Activated CD4-positive, CD25-positive, alpha-beta regulatory T cell treated with anti-CD3 and anti-CD28 coated beads, Interleukin-2, amount 50 U/mL, for 16 hours (primary cell): ENCODE data around the gene SDK2.

Experiments used
- DNase-seq: peaks from one replicate; pipeline ENCODE4 v3.0.0-alpha.2; 2020; ENCODE audit warnings: low read depth, low spot score

Gene SDK2

GRCh38 chr17:73364155-73364522 lies 280.1 kb downstream of the SDK2 start:
- DNase-seq: no peak

DNA sequence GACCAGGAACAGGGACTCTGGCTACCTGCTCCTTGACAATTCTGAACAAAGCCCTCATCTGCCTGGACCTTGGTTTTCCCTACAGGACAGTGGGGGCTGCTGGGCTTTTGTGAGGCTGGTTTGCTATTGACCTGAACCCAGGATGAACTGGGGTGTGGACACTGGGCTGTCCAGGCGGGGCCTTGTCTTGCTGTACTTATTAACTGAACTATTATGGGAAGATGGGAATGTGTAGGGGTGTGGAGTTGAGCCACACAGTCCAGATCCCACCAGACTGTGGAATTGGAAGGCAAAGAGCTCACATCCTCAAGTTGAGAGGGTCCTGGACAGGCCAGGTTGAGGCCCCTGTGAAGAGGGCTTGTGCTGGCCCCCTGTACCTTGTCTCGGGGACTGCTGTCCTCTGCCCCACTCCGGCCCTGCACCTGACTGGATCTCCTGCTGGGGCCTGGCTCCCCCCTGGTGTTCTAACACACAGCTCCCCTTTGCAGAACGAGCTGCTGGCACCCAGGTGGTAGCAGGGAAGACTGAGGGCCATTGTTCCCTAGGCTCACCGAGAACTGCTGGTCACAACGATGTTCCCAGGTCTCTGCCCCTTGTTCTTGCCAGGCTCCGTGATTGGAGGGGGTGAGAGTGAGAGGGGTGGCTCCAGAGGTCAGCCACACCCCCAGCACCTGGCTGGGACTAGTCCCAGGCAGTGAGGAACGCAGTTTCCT lies 280.6 kb downstream of the SDK2 start:
- DNase-seq: no peak

DNA sequence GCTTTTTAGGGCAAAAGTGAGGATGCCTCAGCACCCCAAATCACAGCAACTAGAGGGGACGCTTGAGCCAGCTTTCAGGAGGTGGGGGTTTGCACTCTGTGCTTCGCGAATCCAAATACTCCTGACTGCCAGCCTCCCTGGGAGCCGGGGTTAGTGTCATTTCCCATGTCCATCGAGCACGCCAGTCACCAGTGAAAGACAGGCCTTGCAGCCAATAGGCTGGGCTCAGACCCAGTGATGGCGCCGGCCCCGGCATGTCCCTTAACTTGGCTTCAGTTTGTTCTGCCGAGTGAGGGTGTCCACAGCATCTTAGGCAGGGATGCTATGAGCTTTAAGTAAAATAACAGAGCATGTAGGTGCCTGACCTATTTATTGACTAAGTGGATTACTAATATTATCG lies 281.5 kb downstream of the SDK2 start:
- no peak for DNase-seq

DNA sequence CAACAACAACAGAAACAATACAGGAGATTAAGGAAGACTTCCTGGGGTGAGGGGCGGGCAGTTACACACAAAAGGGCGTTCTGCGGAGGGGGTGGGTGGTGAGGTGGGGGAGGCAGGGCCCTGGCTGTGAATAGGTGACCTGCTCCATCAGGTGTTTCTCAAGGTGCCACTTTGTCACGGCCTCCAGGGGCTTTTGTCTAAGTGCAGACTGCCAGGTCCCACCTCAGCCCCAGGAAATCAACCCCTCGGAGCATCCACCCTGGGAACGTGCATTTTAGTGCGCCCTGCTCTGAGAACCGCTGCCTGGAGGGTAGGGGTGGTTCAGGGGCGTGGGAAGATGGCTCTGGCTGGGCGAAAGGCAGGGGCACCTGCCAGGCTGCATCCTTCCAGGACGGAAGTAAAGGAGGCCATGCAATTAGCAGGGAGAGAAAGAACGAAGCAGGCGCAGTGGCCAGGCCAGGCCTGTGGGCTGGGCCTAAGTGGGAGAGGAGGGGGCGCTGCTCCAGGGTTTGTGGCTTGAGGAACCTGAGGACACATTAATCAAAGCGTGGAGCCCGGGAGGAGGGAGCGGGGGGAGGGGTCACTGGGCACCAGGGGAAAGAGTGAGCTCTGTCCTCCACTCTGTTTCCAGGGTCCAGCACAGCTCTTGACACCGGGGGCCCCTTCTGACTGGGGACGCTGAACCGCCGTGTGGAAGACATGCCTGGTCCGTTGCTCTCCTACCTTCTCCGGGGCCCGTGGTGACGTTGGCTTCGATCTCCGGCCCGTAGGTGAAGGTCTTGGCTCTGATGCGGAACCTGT lies 283.1 kb downstream of the SDK2 start:
- DNase-seq: no peak

DNA sequence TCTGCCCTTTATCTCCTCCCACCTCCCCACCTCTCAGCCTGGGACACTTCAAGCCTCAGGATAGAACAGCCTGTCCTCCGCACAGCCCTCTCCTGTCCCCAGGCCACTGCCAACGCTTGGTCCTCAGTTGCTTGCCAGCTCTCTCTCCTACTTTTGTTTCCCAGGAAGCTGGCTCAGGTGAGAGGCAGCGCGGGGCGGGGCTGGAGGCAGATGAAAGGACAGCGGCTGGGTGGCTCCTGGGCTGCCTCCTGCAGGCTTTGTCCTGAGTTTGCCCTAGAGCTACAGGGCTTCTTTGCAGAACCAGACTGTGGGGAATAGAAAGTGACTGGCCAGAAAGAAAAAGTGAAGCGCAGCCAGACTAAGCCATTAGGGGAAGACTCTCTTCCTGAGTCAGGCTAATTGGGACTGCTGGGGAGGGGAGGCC lies 284.2 kb downstream of the SDK2 start:
- no peak for DNase-seq

DNA sequence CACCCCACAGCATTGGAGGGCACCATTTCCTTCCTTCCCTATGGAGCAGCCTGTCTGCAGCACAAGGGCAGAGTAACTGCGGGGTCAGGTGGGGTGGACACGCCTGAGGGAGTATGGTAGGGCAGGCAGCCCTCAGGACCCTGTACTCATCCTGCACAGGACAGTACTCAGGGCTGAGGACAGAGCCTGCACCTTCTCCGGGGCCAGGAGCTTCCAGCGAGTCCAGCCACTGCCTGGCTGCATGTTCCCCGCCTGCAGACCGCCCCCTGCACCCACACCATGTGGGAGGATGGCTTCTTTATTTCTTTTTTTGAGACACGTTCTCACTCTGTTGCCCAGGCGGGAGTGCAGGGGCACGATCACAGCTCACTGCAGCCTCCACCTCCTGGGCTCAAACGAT lies 284.9 kb downstream of the SDK2 start:
- no peak for DNase-seq

DNA sequence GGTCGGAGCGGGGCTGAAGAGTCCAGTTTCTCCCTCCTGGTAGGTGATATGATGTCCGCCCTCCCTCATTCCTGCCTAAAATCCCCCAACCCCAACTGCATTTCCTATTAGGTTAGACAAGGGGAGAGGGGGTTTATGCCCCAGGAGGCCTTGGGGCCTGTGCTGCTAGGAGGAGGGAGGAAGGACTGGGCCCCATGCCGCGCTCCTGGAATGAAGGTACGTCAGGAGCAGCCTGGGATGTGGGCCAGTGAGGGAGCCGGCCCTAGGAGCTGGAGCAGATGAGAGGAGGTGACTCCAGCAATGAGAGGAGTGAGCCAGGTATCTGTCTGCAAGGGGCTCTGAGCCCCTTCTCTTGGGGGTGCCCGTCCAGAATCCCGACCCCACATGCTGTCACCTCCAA lies 285.6 kb downstream of the SDK2 start:
- no peak for DNase-seq

- no peak for DNase-seq
These were observed 286.3 kb downstream of the SDK2 start for GRCh38 chr17:73357981-73358380.

GRCh38 chr17:73357318-73357717 lies 286.9 kb downstream of the SDK2 start:
- no peak for DNase-seq

DNA sequence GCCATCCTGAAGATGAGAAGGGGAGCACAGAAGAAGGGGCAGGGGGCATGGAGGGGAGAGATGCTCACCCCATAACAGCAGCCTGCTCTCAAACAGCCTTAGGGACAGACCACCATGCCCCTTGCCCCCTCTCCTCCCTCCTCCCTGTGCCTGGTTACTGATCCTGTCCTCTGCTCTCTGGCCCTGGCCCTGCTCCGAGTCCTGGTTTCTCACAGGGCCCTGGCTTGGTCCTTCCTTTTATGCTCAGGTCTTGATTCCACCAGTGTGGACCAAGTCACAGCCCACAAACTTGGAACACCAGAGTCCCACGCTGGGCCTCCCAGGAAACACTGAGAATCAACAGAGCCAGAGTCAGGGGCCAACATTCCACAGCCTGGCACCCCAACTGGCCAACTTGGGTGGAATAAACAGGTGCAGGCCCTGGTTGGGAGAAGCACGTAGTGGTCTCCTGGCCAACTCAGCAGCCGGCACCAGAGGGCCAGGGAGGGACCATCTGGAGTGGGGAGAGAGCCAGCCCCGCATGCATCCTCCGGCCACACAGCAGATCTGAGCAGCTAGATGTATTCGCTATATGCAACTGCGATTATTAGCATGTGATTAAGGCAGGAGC lies 287.6 kb downstream of the SDK2 start:
- no peak for DNase-seq

- no peak for DNase-seq
These were observed 289.6 kb downstream of the SDK2 start for GRCh38 chr17:73354423-73355284.

DNA sequence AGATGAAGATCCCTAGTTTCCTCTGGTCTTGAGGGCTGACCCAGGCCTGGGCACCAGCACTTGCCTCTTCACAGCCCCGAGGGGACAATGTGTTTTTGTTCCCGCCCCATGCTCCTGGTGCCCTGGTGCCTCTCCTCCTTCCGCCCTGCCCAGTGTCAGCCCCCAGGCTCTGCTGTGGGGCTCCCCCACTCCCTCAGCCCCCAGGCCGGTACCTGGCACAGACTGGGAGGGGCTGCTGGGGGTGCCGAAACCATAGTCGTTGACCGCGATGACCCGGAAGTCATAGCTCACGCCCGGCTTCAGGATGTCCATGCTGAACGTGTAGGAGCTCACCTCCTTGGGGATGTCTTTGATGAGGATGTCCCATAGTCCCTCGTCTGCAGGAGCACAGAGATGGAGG lies 292.0 kb downstream of the SDK2 start:
- DNase-seq: no peak

DNA sequence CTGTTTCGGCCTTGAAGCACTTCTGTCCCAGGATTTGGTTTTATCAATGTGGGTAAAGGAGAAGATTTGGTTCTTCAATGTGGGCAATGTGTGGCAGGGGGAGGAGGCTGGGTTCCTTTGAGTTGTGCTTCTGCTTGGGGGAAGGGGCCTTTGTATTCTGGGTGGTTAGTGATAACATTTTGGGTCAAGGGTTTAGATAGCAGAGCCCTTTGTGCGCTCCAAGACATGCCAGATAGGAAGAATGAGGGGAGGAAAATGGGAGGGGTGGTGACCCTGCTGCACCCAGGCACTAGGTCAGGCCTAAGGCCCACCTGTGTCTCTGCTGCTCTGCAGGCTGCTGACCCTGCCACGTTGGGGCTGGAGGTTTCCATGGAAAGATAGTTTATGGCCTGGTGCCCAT lies 292.5 kb downstream of the SDK2 start:
- DNase-seq: no peak

DNA sequence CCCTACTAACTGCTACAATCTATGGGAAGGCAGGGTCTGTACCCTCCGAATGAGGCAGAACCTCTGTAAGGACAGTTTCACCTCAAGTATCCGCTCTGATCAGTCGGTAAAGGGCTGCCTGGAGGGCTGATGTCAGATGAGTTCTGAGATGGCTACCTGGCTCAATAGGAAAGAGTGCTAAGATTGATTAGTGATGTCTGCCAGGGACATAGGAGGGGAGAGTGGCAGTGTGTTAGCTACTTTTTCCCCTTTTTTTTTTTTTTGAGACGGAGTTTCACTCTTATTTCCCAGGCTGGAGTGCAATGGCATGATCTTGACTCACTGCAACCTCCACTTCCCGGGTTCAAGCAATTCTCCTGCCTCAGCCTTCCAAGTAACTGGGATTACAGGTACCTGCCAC lies 293.4 kb downstream of the SDK2 start:
- no peak for DNase-seq

GRCh38 chr17:73349647-73350046 lies 294.6 kb downstream of the SDK2 start:
- no peak for DNase-seq

DNA sequence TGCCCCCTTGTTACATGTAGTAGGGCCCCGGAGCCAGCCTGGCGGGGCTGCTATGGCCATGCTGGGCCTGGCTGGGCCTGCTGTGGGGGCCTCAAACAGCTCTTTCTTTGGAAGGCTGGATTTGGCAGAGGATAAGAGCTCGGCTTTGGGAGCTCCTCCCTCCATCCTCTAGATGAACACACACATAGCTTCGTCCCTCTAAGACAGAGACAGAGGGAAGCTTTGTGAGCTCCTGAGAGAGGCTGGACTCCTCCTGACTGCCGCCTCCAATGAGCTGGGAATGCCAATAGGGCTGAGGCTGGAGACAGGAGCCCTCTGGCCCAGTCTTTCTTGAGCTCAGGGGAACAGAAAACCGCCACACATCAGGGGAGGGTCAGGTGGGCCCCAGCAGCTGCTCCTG lies 295.1 kb downstream of the SDK2 start:
- no peak for DNase-seq

DNA sequence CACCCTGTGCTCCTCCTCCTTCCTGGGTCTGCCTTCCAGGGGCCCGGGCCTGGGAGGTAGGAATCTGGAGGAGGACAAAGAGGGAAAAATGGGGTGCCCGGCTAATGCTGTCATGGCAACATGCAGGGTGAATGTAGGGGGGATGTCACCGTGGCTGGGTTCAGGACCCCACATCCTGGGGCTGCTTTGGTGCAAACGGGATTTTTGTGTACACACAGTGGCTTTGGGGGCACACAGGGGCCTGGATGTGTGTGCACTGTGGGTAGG lies 295.5 kb downstream of the SDK2 start:
- DNase-seq: no peak

- DNase-seq: no peak
These were observed 296.0 kb downstream of the SDK2 start for GRCh38 chr17:73348018-73348828.

DNA sequence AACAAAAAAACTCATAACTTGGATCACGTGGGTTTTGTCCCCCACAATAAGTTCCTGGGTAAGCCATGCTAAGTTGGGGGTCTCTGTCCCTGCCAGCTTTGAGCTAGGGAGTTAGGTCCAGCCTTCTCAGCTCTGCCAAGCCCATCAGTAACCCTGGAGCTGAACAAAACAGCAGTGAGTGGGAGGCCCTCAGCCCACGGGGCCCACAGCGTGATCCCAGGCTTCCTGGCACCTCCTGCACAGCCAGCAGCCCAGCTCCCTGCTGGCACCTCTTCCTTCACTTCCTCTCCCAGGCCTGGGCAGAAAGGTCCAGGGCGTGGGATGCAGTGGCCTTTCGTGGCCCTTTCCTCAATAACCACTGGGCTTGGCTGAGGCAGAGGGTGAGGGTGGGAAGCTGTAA lies 296.9 kb downstream of the SDK2 start:
- DNase-seq: no peak

GRCh38 chr17:73346501-73347162 lies 297.6 kb downstream of the SDK2 start:
- no peak for DNase-seq
